Measurements from ENCODE around the gene HILPDA.
"Not testable (repeated sequence)": the region's sequence is repeated elsewhere in the genome, so short reads cannot be mapped to it uniquely, and the experiment has no call there.

HILPDA gene

GRCh38 chr7:128431754-128432153, 23.9 kb upstream of the HILPDA start:
- no peak for DNase-seq (ENCODE audit: low spot score)

DNA sequence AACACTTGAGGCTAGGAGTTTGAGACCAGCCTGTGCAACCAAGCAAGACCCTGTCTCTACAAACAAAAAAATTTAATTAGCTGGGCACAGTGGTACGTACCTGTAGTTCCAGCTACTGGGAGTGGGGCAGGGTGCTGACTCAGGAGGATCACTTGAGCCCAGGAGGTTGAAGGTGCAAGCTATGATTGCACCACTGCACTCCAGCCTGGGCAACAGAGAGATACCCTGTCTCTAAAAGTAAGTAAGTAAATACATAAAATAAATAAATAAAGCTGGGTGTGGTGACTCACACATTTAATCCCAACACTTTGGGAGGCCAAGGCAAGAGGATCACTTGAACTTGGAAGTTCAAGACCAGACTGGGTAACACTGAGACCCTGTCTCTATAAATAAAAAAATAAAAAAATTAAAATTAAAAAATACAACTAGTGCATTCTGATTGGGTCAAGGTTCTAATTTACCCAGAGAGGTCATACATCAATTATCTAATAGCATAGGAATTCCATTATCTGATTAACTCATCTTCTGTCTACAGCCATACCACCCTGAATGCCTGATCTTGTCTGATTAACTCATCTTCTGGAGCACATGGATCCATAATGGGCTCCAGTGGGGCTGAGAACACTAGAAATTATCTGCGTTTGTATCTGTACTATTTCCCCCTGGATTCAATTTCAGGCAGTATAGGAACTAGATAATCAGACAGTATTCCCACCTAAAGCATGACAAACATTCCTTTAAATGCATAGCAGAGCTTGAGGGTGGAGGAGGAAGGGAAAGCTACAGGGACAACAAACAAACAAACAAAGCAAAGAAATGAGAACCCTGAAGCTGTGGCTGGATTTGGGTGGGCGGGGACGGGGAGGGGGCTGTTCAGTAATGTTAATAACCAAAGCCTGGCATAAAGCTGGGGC, 21.0 kb upstream of the HILPDA start:
- DNase-seq (ENCODE audit: low spot score): no peak

- no peak for DNase-seq (ENCODE audit: low spot score)
Measured at GRCh38 chr7:128435327-128435686, 20.4 kb upstream of the HILPDA start.

- DNase-seq (ENCODE audit: low spot score): no peak
Measured at GRCh38 chr7:128437426-128438332, 18.0 kb upstream of the HILPDA start.

DNA sequence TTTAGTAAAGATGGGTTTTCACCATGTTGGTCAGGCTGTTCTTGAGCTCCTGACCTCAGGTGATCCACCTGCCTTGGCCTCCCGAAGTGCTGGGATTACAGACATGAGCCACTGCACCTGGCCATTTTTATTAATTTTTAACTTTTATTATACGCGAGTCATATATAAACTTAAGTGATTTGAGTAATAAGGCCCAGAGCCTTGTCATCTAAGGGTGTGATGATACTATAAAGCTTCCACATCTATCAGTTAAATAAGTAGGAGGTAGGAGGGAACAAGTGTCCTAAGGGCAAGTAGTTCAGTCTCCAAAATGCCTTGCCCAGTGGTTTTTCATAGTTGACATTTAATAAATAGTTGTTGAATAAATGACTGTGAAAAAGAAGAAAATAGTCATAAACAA, 13.3 kb upstream of the HILPDA start:
- no peak for DNase-seq (ENCODE audit: low spot score)

DNA sequence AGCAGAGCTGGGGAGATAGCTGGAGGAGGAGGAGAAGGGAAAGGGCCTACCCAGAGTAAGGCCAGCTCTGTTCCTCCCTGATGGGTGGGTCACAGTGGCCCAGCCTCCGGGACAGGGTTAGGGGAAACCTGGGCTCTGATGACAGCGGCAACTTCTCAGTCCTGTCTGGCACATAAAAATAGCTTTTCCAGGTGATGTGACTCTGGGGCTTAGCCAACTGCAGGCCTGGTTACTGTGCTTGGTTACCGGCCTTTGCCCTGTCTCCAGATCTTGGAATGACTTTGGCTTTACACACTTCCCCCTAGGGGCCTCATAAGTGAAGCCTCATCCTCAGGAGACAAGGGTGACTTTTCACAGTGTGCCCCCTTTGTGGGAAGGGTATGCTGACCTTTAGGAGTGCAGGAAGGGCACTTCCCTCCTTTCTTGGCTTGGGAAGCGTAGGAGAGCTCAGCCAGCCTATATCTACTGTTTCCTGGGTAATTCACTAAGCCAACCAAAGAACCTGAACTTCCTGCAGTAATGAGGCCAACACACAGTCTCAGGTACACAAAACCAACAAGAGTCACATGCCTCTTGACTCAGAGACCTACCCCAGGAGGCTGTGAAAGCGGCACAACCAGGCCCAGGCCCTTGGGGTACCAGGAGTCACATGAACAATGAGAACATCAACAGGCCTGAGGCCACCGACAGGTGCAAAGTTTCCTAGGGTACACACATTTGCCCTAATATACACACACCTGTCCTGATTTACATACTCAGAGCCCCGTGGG, 11.7 kb upstream of the HILPDA start:
- DNase-seq (ENCODE audit: low spot score): no peak

DNA sequence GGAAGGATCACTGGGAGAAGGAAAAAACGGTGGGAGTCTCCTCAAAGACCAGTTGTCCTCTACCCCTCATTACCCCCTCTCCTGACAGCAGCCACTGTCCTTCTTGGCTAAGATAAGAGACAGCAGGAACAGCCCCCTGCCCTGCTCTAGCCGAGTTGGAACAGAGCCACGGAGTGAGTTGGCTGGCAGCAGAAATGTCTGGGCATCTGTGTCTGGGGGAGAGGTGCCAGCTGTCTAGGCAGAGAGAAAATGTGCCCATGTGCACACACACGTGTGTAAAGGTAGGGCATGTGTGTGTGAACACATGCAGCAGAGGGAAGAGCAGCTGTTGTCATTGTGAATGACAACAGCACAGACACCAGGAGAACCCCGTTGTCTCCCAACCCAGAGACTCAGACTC, 9.4 kb upstream of the HILPDA start:
- no peak for DNase-seq (ENCODE audit: low spot score)

DNA sequence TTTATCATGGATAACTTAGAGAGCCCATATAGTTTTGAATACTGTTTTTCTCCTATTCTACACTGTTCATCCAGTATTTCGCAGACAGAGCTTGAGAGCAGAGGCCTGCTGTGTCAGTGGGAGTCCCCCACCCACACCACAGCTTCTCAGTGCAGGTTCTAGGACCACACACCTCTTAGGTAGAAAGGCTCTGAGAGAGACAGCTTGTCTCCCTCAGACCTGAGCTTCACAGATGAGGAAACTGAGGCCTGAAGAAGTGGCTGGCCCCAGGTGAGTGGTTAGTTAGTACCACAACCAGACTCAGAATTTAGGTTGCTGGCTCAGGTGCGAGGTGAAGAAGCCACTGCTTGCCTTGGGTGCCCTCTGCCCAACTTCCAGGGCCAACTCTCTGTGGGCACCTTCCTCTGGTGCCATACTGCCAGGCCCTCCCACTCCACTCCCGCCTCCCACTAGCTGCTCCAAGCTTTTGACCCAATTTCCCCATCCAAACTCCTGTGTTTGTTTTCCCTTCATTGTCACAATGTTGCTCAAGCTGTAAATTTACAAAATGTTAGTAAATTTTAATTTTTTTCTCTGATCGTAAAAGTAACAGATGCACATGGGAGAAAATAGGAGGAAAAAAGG, 7.6 kb upstream of the HILPDA start:
- no peak for DNase-seq (ENCODE audit: low spot score)

GRCh38 chr7:128448751-128449302, 6.9 kb upstream of the HILPDA start:
- DNase-seq (ENCODE audit: low spot score): no peak

GRCh38 chr7:128450409-128450808, 5.3 kb upstream of the HILPDA start:
- DNase-seq (ENCODE audit: low spot score): no peak

- DNase-seq (ENCODE audit: low spot score): no peak
Measured at GRCh38 chr7:128450913-128451312, 4.8 kb upstream of the HILPDA start.

- no peak for DNase-seq (ENCODE audit: low spot score)
Measured at GRCh38 chr7:128452552-128452951, 3.1 kb upstream of the HILPDA start.

DNA sequence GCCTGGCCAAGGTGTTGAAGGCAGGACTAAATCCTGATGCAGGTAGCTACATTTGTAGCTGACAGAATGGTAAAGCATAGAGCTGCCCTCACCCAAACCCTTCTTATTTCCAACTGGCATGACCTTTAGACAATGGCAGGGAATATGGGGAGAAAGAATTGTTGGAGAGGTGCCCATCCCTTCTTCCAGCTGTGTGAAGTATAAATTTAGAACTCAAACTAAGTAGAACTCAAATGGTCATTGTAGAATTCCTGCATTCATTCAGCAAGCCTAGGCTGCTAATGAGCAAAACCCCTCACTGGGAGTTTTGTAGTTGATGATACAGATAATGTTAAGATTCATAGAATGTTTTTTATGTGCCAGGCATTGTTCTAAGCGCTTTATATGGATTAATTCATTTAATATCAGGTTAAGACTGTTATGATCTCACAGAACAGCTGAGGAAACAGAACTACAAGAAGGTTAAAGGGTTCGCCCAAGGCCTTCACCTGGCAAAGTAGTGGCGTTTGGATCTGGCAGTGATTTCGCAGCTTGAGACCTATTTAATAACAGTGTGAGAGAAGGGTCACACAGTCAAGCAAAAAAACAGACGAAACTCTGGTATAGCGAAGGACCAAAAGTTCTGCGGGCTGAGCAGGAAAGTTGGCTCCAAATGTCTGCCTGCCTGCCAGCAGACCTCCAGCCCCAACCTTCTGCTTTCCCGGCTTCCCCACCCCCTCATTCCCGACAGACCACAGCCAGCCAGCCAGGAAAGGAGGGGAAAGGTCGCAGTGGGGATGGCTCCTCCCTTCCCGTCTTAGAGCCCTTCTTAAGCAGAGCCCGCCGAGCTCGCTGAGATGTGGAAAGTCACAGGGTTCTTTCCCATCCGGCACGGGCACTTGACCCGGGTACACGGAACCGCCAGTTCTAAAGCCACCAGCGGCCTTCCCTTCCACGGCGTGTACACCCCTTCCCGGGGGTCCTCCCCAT, 1.6 kb upstream of the HILPDA start:
- no peak for DNase-seq (ENCODE audit: low spot score)

DNA sequence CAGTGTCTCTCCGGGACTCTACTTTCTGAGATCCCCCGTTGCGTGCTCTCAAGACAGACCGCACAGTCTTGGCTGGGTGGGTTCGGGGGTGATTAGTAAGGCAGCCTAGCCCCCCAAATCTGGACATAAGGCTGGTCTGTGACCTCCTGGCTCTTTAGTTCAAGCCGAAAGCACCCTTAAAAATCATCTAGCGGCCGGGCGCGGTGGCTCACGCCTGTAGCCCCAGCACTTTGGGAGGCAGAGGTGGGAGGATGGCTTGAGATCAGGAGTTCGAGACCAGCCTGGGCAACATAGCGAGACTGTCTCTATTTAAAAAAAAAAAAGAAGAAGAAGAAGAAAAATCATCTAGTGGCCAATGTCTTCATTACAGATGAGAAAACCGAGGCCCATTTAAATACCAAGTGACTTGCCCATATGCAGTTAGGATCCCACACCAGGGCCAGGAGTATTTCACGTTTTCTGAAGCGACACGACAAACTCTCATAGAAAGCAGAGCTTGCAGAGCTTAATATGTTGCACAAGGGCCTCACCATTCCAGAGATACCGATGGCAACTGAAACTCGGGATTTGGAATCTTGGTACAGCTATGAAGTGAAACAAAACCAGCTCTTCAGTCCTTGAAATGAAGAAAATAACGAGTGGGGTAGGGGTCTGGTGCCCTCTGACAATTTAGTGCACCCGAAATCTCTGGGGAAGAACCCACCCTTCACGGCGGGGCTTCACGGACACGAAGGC, 703 bp upstream of the HILPDA start:
- DNase-seq (ENCODE audit: low spot score): no peak

GRCh38 chr7:128456255-128456725, 612 bp downstream of the HILPDA start:
- no peak for DNase-seq (ENCODE audit: low spot score)

DNA sequence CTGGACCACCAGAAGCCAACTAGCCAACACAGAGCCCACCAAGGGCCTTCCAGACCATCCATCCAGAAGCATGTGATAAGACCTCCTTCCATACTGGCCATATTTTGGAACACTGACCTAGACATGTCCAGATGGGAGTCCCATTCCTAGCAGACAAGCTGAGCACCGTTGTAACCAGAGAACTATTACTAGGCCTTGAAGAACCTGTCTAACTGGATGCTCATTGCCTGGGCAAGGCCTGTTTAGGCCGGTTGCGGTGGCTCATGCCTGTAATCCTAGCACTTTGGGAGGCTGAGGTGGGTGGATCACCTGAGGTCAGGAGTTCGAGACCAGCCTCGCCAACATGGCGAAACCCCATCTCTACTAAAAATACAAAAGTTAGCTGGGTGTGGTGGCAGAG, 1.7 kb downstream of the HILPDA start:
- DNase-seq (ENCODE audit: low spot score): not testable (repeated sequence)

- no peak for DNase-seq (ENCODE audit: low spot score)
Measured at GRCh38 chr7:128458956-128459355, 3.3 kb downstream of the HILPDA start.

DNA sequence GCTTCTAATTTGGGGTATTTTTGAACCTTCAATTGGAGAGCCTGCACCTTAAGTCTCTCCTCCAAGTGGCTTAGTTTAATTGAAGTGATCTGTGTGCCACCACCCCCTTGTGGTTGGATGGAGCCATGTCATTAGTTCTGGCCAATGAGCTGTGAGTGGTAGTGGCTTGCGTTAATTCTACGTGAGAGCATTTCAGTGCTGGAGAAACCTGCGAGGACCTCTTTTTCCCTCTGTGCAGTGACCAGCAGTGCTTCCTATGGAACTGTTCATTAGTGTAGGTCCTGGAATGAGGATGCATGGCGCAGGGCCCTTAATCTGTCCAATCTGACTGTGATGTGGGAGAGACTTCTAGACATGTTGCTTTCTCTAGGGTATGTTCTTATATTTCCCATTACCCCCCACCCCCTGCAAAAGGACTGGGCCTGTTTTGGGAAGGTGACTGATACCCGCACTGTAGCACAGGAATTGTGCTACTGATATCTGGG, 3.8 kb downstream of the HILPDA start:
- peak; percentile 84 for DNase-seq (ENCODE audit: low spot score)

- DNase-seq (ENCODE audit: low spot score): no peak
Measured at GRCh38 chr7:128462460-128462859, 6.8 kb downstream of the HILPDA start.
